ENCODE results near the gene MYB.

DNA sequence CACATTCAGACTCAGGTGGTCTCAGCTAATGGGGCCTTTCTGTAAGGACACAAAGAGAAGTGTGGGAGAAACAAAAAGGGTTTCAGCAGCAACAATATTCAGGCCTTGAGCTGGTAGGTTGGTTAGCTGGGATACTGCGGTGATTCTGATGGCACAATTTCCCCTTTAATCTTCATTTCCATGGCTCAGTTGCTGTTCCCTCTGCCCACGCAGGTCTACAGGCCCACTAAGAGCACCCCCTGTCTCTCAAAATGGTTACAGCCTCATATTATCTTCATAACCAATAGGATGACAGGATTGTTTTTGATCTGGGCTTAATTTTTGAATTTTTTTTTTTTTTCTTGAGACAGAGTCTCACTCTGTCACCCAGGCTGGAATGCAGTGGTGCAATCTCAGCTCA, 48.9 kb downstream of the MYB start:
- TF ChIP-seq, protein P1, sequence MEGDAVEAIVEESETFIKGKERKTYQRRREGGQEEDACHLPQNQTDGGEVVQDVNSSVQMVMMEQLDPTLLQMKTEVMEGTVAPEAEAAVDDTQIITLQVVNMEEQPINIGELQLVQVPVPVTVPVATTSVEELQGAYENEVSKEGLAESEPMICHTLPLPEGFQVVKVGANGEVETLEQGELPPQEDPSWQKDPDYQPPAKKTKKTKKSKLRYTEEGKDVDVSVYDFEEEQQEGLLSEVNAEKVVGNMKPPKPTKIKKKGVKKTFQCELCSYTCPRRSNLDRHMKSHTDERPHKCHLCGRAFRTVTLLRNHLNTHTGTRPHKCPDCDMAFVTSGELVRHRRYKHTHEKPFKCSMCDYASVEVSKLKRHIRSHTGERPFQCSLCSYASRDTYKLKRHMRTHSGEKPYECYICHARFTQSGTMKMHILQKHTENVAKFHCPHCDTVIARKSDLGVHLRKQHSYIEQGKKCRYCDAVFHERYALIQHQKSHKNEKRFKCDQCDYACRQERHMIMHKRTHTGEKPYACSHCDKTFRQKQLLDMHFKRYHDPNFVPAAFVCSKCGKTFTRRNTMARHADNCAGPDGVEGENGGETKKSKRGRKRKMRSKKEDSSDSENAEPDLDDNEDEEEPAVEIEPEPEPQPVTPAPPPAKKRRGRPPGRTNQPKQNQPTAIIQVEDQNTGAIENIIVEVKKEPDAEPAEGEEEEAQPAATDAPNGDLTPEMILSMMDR (IDR thresholded peaks at IDR 0.05 in 2 of 3, conservative IDR thresholded peaks at IDR 0.05 in 1 of 3; ENCODE audit: borderline replicate concordance in 1 of 3, insufficient read depth in 1 of 3, low read depth in 2 of 3, low read length in 2 of 3) = 0 out of 6 replicates have a peak, but pooled peaks of 1 of the 3 experiments have one; percentile 6
- TF ChIP-seq EZH2 (IDR thresholded peaks at IDR 0.05) (no peak), POLR2A (IDR thresholded peaks at IDR 0.05; ENCODE audit: borderline replicate concordance, extremely low read depth, insufficient read depth, insufficient read length) (no peak), EZH2phosphoT487 (IDR thresholded peaks at IDR 0.05; ENCODE audit: borderline replicate concordance) (no peak), SIN3A (IDR thresholded peaks at IDR 0.05; ENCODE audit: low read depth) (no peak), ZFX (IDR thresholded peaks at IDR 0.05) (no peak), TCF7L2 (IDR thresholded peaks at IDR 0.05; ENCODE audit: borderline replicate concordance, extremely low read depth, insufficient read depth, insufficient read length) (no peak), SP1 (IDR thresholded peaks at IDR 0.05; ENCODE audit: low read depth) (no peak), CEBPB (IDR thresholded peaks at IDR 0.05; ENCODE audit: low read depth) (no peak), JUND (IDR thresholded peaks at IDR 0.05) (no peak), POLR2AphosphoS5 (IDR thresholded peaks at IDR 0.05; ENCODE audit: low read depth, low read length) (no peak)
- TF ChIP-seq, protein P2, sequence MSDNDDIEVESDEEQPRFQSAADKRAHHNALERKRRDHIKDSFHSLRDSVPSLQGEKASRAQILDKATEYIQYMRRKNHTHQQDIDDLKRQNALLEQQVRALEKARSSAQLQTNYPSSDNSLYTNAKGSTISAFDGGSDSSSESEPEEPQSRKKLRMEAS (IDR thresholded peaks at IDR 0.05) = no peak
- TF ChIP-seq, protein P3, sequence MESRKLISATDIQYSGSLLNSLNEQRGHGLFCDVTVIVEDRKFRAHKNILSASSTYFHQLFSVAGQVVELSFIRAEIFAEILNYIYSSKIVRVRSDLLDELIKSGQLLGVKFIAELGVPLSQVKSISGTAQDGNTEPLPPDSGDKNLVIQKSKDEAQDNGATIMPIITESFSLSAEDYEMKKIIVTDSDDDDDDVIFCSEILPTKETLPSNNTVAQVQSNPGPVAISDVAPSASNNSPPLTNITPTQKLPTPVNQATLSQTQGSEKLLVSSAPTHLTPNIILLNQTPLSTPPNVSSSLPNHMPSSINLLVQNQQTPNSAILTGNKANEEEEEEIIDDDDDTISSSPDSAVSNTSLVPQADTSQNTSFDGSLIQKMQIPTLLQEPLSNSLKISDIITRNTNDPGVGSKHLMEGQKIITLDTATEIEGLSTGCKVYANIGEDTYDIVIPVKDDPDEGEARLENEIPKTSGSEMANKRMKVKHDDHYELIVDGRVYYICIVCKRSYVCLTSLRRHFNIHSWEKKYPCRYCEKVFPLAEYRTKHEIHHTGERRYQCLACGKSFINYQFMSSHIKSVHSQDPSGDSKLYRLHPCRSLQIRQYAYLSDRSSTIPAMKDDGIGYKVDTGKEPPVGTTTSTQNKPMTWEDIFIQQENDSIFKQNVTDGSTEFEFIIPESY (IDR thresholded peaks at IDR 0.05; ENCODE audit: extremely low read depth, insufficient replicate concordance, low read length) = no peak
- TF ChIP-seq, protein P4, sequence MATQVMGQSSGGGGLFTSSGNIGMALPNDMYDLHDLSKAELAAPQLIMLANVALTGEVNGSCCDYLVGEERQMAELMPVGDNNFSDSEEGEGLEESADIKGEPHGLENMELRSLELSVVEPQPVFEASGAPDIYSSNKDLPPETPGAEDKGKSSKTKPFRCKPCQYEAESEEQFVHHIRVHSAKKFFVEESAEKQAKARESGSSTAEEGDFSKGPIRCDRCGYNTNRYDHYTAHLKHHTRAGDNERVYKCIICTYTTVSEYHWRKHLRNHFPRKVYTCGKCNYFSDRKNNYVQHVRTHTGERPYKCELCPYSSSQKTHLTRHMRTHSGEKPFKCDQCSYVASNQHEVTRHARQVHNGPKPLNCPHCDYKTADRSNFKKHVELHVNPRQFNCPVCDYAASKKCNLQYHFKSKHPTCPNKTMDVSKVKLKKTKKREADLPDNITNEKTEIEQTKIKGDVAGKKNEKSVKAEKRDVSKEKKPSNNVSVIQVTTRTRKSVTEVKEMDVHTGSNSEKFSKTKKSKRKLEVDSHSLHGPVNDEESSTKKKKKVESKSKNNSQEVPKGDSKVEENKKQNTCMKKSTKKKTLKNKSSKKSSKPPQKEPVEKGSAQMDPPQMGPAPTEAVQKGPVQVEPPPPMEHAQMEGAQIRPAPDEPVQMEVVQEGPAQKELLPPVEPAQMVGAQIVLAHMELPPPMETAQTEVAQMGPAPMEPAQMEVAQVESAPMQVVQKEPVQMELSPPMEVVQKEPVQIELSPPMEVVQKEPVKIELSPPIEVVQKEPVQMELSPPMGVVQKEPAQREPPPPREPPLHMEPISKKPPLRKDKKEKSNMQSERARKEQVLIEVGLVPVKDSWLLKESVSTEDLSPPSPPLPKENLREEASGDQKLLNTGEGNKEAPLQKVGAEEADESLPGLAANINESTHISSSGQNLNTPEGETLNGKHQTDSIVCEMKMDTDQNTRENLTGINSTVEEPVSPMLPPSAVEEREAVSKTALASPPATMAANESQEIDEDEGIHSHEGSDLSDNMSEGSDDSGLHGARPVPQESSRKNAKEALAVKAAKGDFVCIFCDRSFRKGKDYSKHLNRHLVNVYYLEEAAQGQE (IDR thresholded peaks at IDR 0.05; ENCODE audit: low read depth) = no peak
